C4-2B (cell line): ENCODE results near the gene OFD1.

ENCODE experiments used
- ZFX ChIP-seq: fragments of 450-650 bp; IDR thresholded peaks from 2 replicates; pipeline ENCODE4 v1.6.1; 2017
- TF ChIP-seq, protein P1 (sequence below): fragments of 450-650 bp; conservative IDR thresholded peaks from 2 replicates; pipeline ENCODE4 v1.5.1; 2017; ENCODE audit warnings: mild to moderate bottlenecking

DNA sequence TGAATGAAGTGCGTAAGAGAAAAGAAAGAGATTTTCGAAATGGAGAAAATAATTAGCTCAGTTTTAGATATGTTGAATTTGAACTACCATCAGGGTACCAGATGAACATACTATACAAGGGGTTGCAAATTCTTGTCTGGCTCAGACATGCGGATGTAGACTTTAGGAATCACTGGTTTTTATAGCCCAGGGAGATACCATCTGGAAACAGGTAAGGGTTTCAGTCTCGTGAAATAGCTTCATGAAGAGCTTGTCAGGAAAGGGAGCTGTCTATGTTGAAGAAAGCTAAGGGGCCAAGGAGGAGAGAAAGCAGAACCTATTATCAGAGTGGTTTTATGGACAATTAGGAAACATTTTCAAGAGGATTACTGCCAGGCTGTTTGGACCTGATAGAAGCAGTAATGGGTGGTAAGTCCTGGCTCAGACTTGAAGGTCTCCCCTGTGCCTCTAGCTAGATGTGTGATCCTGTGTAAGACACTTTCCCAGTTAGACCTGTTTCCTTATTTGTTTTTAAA is 38.9 kb upstream of the OFD1 start:
- TF ChIP-seq, protein P1, sequence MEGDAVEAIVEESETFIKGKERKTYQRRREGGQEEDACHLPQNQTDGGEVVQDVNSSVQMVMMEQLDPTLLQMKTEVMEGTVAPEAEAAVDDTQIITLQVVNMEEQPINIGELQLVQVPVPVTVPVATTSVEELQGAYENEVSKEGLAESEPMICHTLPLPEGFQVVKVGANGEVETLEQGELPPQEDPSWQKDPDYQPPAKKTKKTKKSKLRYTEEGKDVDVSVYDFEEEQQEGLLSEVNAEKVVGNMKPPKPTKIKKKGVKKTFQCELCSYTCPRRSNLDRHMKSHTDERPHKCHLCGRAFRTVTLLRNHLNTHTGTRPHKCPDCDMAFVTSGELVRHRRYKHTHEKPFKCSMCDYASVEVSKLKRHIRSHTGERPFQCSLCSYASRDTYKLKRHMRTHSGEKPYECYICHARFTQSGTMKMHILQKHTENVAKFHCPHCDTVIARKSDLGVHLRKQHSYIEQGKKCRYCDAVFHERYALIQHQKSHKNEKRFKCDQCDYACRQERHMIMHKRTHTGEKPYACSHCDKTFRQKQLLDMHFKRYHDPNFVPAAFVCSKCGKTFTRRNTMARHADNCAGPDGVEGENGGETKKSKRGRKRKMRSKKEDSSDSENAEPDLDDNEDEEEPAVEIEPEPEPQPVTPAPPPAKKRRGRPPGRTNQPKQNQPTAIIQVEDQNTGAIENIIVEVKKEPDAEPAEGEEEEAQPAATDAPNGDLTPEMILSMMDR = no peak
- no peak for TF ChIP-seq ZFX
